K562 (cell line): ENCODE measurements around the gene OCEL1. TPM values are rescaled to one million over a fixed set of nuclear protein-coding genes. Genes with fewer than 3 reads are reported as not detected.

Experiments used
- CCNT2 ChIP-seq: IDR thresholded peaks from 2 replicates; pipeline ENCODE4 v1.6.1; 2011; ENCODE audit warnings: borderline replicate concordance, low read depth, mild to moderate bottlenecking, moderate library complexity, mixed read lengths, low read length; ENCODE audit not compliant: insufficient read length; ENCODE audit errors: extremely low read depth
- E2F5 ChIP-seq: sonication (generic); formaldehyde crosslinking; IDR thresholded peaks from 2 replicates; pipeline ENCODE4 v1.8.0; 2022; ENCODE audit warnings: mild to moderate bottlenecking, missing genetic modification reagents
- E2F6 ChIP-seq, 2 experiments: IDR thresholded peaks; 2 replicates each; pipeline ENCODE4 v1.6.1; 2011; ENCODE audit warnings: borderline replicate concordance in 1 of 2, control low read depth in 1 of 2, low read depth in 1 of 2, low read length in 1 of 2, mild to moderate bottlenecking in 1 of 2, mixed read lengths in 1 of 2, moderate library complexity in 1 of 2; ENCODE audit not compliant: insufficient read depth in 1 of 2, insufficient read length in 1 of 2, poor library complexity in 1 of 2, severe bottlenecking in 1 of 2; ENCODE audit errors: extremely low read depth in 1 of 2
- EHMT2 ChIP-seq: fragments of 450-650 bp; IDR thresholded peaks from 2 replicates; pipeline ENCODE4 v1.6.1; 2018; ENCODE audit warnings: antibody characterized with exemption
- GABPB1 ChIP-seq: sonication (generic); formaldehyde crosslinking; IDR thresholded peaks from 2 replicates; pipeline ENCODE4 v1.8.0; 2022; ENCODE audit warnings: mild to moderate bottlenecking, missing genetic modification reagents
- HMGN3 ChIP-seq: IDR thresholded peaks from 2 replicates; pipeline ENCODE4 v1.6.1; 2011; ENCODE audit warnings: borderline replicate concordance, low read depth, mild to moderate bottlenecking, mixed read lengths, low read length; ENCODE audit not compliant: insufficient read length; ENCODE audit errors: extremely low read depth
- HNRNPLL ChIP-seq: fragments of 200-400 bp; formaldehyde crosslinking; IDR thresholded peaks from 2 replicates; pipeline ENCODE4 v1.6.1; 2017; ENCODE audit warnings: low read length, low read depth, mild to moderate bottlenecking; ENCODE audit not compliant: poor library complexity, severe bottlenecking
- MLLT1 ChIP-seq, 2 experiments: fragments of 450-650 bp; IDR thresholded peaks; 2 replicates each; pipeline ENCODE4 v1.6.1; 2016
- MTA1 ChIP-seq: fragments of 450-650 bp; IDR thresholded peaks from 2 replicates; pipeline ENCODE4 v1.6.1; 2017; ENCODE audit warnings: borderline replicate concordance
- MXI1 ChIP-seq: IDR thresholded peaks from 2 replicates; pipeline ENCODE4 v1.6.1; 2011; ENCODE audit warnings: low read depth, mild to moderate bottlenecking, improper control_type of control experiment, low read length
- RBFOX2 ChIP-seq: fragments of 200-400 bp; formaldehyde crosslinking; IDR thresholded peaks from 2 replicates; pipeline ENCODE4 v1.6.1; 2017; ENCODE audit warnings: low read depth, mild to moderate bottlenecking, low read length, moderate library complexity
- SMC3 ChIP-seq: conservative IDR thresholded peaks from 2 replicates; pipeline ENCODE4 v1.6.1; 2011; ENCODE audit warnings: low read depth, low read length, improper control_type of control experiment; ENCODE audit not compliant: insufficient read depth
- SP1 ChIP-seq: sonication (generic); formaldehyde crosslinking; IDR thresholded peaks from 2 replicates; pipeline ENCODE4 v1.8.1; 2022; ENCODE audit warnings: mild to moderate bottlenecking, missing genetic modification reagents
- SPI1 ChIP-seq: IDR thresholded peaks from 2 replicates; pipeline ENCODE4 v1.6.1; 2011; ENCODE audit warnings: low read depth, low read length, control low read depth, borderline replicate concordance
- TFAP4 ChIP-seq: sonication (generic); formaldehyde crosslinking; IDR thresholded peaks from 2 replicates; pipeline ENCODE4 v1.8.0; 2022; ENCODE audit warnings: missing genetic modification reagents, mild to moderate bottlenecking, moderate library complexity, borderline replicate concordance
- USF2 ChIP-seq: sonication (generic); formaldehyde crosslinking; IDR thresholded peaks from 2 replicates; pipeline ENCODE4 v1.5.0; 2020; ENCODE audit warnings: missing genetic modification reagents
- ZBTB33 ChIP-seq: sonication (generic); formaldehyde crosslinking; IDR thresholded peaks from 2 replicates; pipeline ENCODE4 v1.8.1; 2023; ENCODE audit warnings: mild to moderate bottlenecking, missing genetic modification reagents
- polyA plus RNA-seq, 8 experiments: library from polyadenylated mRNA; depleted of rRNA in 4 of 8; stranded (reverse) in 5 of 8; unstranded in 3 of 8; fragments of >200 nt; fragmentation: Nextera tagmentation in 2 of 8; fragmentation: Illumina TruSeq in 1 of 8; extraction: Ambion mirVana in 2 of 8; extraction: Trizol in 1 of 8; gene quantifications; 2 replicates each; pipeline versions ENCODE4 v1.2.1 to v1.2.3, GENCODE V29; 2011 to 2014; ENCODE audit warnings: inconsistent platforms in 1 of 8, missing spikeins in 1 of 8
- total RNA-seq, 7 experiments: library from RNA; depleted of rRNA in 6 of 7; stranded (reverse); fragments of >200 nt in 6 of 7; fragmentation: Illumina TruSeq in 2 of 7; extraction: Trizol in 2 of 7; gene quantifications; 2 replicates each; pipeline versions ENCODE4 v1.2.1 to v1.2.3, GENCODE V29; 2011 to 2021; ENCODE audit warnings: low replicate concordance in 1 of 7

OCEL1 gene
- total and polyA plus RNA-seq, 9 of the 15 experiments (the other 6 are each of a cell fraction or from before 2014, with no cell fraction given) = 8.0 to 38.0 (median 12.4) TPM

GRCh38 chr19:17209126-17210036 is 16.6 kb upstream of the OCEL1 start (continued):
- TF ChIP-seq MXI1 = peak; percentile 34; the same call in 1 of the 2 replicates
- 0 out of 2 replicates have a peak, but pooled peaks have one; percentile 30 for TF ChIP-seq SPI1
- TF ChIP-seq EHMT2 = no peak
- peak; percentile 56 for TF ChIP-seq HMGN3
- TF ChIP-seq HNRNPLL = peak; percentile 61
- TF ChIP-seq TFAP4 (CRISPR knock-in tag) = peak; percentile 62; the same call in 1 of the 2 replicates
- TF ChIP-seq E2F5 = 0 out of 2 replicates have a peak, but pooled peaks have one; percentile 30
- TF ChIP-seq MLLT1 (IDR thresholded peaks at IDR 0.05) = no peak
- TF ChIP-seq SP1 (CRISPR knock-in tag) = peak; percentile 84
- peak in 1 of 2 experiments; percentile 24 for TF ChIP-seq E2F6 (IDR thresholded peaks at IDR 0.05; ENCODE audit: borderline replicate concordance in 1 of 2, extremely low read depth in 1 of 2, insufficient read depth in 1 of 2, insufficient read length in 1 of 2, low read depth in 1 of 2, low read length in 1 of 2, poor library complexity in 1 of 2, severe bottlenecking in 1 of 2)
- no peak for TF ChIP-seq USF2 (CRISPR knock-in tag)
- TF ChIP-seq SMC3 = no peak
- TF ChIP-seq RBFOX2 = peak; percentile 32; the same call in 1 of the 2 replicates
- 0 out of 2 replicates have a peak, but pooled peaks have one; percentile 34 for TF ChIP-seq GABPB1 (CRISPR knock-in tag)
- TF ChIP-seq ZBTB33 (CRISPR knock-in tag) = no peak
- peak; percentile 35 for TF ChIP-seq CCNT2
- TF ChIP-seq MTA1 = no peak
